Natural killer cell (primary cell): Measurements from ENCODE around the gene LEAP2. TPM values are rescaled to one million over a fixed set of nuclear protein-coding genes. Genes with fewer than 3 reads are reported as not detected.

ENCODE experiments used
- ATAC-seq, 3 donors: fragments of 150-1000 bp in 2 of 3; fragments of 200-7000 bp in 1 of 3; cut with Tn5 transposase; 1 replicate in 1 of 3; 2 replicates in 2 of 3; pipeline ENCODE4 v1.10.0; 2021; ENCODE audit warnings: mild to moderate bottlenecking in 2 of 3, moderate library complexity in 2 of 3
- DNase-seq, 2 donors: peaks; one replicate each; pipeline versions ENCODE4 v3.0.0 to v3.0.0-alpha.2; 2013 to 2021; ENCODE audit warnings: mixed read lengths in 1 of 2
- H3K27ac ChIP-seq: one replicate; pipeline ENCODE4 v1.5.1; 2013; ENCODE audit warnings: mild to moderate bottlenecking, low read length
- H3K27me3 ChIP-seq: one replicate; pipeline ENCODE4 v1.6.1; 2013; ENCODE audit warnings: low read length; ENCODE audit not compliant: control insufficient read depth, insufficient read depth
- H3K36me3 ChIP-seq: one replicate; pipeline ENCODE4 v1.6.1; 2013; ENCODE audit warnings: low read length; ENCODE audit not compliant: control insufficient read depth, insufficient read depth
- H3K4me1 ChIP-seq: one replicate; pipeline ENCODE4 v1.6.1; 2013; ENCODE audit warnings: low read length; ENCODE audit not compliant: control insufficient read depth, insufficient read depth
- H3K4me3 ChIP-seq: one replicate; pipeline ENCODE4 v1.5.1; 2013; ENCODE audit warnings: low read length
- H3K9me3 ChIP-seq: one replicate; pipeline ENCODE4 v1.6.1; 2013; ENCODE audit warnings: low read length; ENCODE audit not compliant: control insufficient read depth, insufficient read depth
- H3K27ac Mint-ChIP-seq, 2 donors: one replicate each; pipeline ENCODE4 v1.8.0; 2022; ENCODE audit warnings: mild to moderate bottlenecking in 2 of 2, mixed read lengths in 2 of 2, moderate library complexity in 1 of 2
- H3K27me3 Mint-ChIP-seq, 2 donors: one replicate each; pipeline ENCODE4 v1.8.0; 2022; ENCODE audit warnings: low read depth in 2 of 2, mixed read lengths in 2 of 2
- H3K36me3 Mint-ChIP-seq: one replicate; pipeline ENCODE4 v1.8.0; 2022; ENCODE audit warnings: mixed read lengths
- H3K4me1 Mint-ChIP-seq, 2 donors: one replicate each; pipeline ENCODE4 v1.8.0; 2022; ENCODE audit warnings: mixed read lengths in 2 of 2
- H3K4me3 Mint-ChIP-seq: one replicate; pipeline ENCODE4 v1.8.0; 2022; ENCODE audit warnings: mild to moderate bottlenecking, moderate library complexity, mixed read lengths
- H3K9me3 Mint-ChIP-seq, 2 donors: one replicate each; pipeline ENCODE4 v1.8.0; 2022; ENCODE audit warnings: mixed read lengths in 2 of 2
- WGBS: methylation state at CpG from one replicate; pipeline ENCODE4 v1.1.7; 2013; ENCODE audit warnings: missing lambda C conversion rate; ENCODE audit not compliant: insufficient coverage; 5-methylcytosine and 5-hydroxymethylcytosine counted together
- intact Hi-C: fragments of 100-400 bp; cut with micrococcal nuclease; formaldehyde crosslinking; loops from one replicate; pipeline ENCODE4 v1.14.2; 2022
- total RNA-seq, 4 donors: library from RNA; stranded (reverse); fragments of 120-200 nt in 1 of 4; gene quantifications; one replicate each; pipeline versions ENCODE4 v1.2.3 to v1.2.4, GENCODE V29; 2013 to 2022
- TF ChIP-seq, protein P1 (sequence below): fragments of 200-600 bp; IDR thresholded peaks from one replicate; pipeline ENCODE4 v1.8.0; 2022; ENCODE audit warnings: antibody characterized with exemption

The LEAP2 gene
- total RNA-seq, 3 donors from 2014 or later (not counting 1 experiment from before 2014, with no cell fraction given), result 0.70 to 1.3 (median 1.2) TPM

- Mint-ChIP-seq H3K9me3 (no peaks in the 10 kb centered on the region), H3K4me3 (no peak overlapping the region), H3K4me1 (no peaks in the 10 kb centered on the region), H3K36me3 (no peaks in the 10 kb centered on the region), H3K27me3 (no peaks in the 10 kb centered on the region), H3K27ac (peak overlapping the region; percentile 21 to 32)
- Histone ChIP-seq H3K36me3 (peaks cover 32% of the 10 kb centered on the region), H3K27me3 (no peaks in the 10 kb centered on the region), H3K9me3 (no peaks in the 10 kb centered on the region), H3K4me1 (no peaks in the 10 kb centered on the region), H3K27ac (no peak overlapping the region), H3K4me3 (no peak overlapping the region)
- 93% methylated on average over 3 of the region's 3 CpGs for WGBS
- ATAC-seq, result no peak
- TF ChIP-seq, protein P1, sequence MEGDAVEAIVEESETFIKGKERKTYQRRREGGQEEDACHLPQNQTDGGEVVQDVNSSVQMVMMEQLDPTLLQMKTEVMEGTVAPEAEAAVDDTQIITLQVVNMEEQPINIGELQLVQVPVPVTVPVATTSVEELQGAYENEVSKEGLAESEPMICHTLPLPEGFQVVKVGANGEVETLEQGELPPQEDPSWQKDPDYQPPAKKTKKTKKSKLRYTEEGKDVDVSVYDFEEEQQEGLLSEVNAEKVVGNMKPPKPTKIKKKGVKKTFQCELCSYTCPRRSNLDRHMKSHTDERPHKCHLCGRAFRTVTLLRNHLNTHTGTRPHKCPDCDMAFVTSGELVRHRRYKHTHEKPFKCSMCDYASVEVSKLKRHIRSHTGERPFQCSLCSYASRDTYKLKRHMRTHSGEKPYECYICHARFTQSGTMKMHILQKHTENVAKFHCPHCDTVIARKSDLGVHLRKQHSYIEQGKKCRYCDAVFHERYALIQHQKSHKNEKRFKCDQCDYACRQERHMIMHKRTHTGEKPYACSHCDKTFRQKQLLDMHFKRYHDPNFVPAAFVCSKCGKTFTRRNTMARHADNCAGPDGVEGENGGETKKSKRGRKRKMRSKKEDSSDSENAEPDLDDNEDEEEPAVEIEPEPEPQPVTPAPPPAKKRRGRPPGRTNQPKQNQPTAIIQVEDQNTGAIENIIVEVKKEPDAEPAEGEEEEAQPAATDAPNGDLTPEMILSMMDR, result no peak
- intact Hi-C loops, result no loop called here
- no peak for DNase-seq
Observed at GRCh38 chr5:132873930-132874271, 433 bp downstream of the LEAP2 start.

- peaks cover 49% of the 10 kb centered on the region for H3K36me3 ChIP-seq
- no peak overlapping the region for H3K4me3 ChIP-seq
- no peaks in the 10 kb centered on the region for H3K4me1 ChIP-seq
- ATAC-seq (no peak), DNase-seq (no peak)
- 100% methylated on average over 1 of the region's 1 CpG for WGBS
- H3K36me3 Mint-ChIP-seq, result no peaks in the 10 kb centered on the region
- H3K27ac ChIP-seq, result no peak overlapping the region
- no peaks in the 10 kb centered on the region for H3K9me3 ChIP-seq
- no peaks in the 10 kb centered on the region for H3K27me3 Mint-ChIP-seq
- TF ChIP-seq, protein P1, result no peak
- no peak overlapping the region for H3K4me3 Mint-ChIP-seq
- H3K9me3 Mint-ChIP-seq, result no peaks in the 10 kb centered on the region
- no peaks in the 10 kb centered on the region for H3K27me3 ChIP-seq
- intact Hi-C loops, result no loop called here
- H3K4me1 Mint-ChIP-seq, result no peaks in the 10 kb centered on the region
- H3K27ac Mint-ChIP-seq, result no peak overlapping the region
Observed at GRCh38 chr5:132876020-132876759, 2.7 kb downstream of the LEAP2 start.

DNA sequence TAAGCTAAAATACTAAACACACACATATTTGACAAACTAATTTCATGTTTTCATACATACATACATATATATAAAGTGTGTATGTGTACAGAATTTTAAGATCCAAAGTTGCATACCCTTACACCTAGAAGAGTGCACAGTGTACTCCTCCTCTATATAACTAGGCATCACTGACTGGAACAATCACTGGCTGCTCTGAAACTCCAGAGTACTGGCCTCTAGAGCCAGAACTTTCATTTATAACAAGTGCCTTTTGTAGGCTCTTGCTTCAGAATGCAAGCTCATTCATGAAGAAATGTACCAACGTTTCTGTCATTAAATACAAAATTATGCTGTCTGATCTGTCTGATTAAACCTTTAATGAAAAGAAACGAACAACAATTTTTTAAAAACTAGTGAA lies 4.0 kb downstream of the LEAP2 start:
- 87% methylated on average over 2 of the region's 2 CpGs for WGBS
- intact Hi-C loops, result no loop called here
- Mint-ChIP-seq H3K9me3 (no peaks in the 10 kb centered on the region), H3K27me3 (no peaks in the 10 kb centered on the region), H3K4me3 (no peak overlapping the region), H3K4me1 (no peaks in the 10 kb centered on the region), H3K36me3 (no peaks in the 10 kb centered on the region), H3K27ac (no peak overlapping the region)
- Histone ChIP-seq H3K27ac (no peak overlapping the region), H3K9me3 (no peaks in the 10 kb centered on the region), H3K27me3 (no peaks in the 10 kb centered on the region), H3K4me3 (no peak overlapping the region), H3K36me3 (peaks cover 56% of the 10 kb centered on the region), H3K4me1 (no peaks in the 10 kb centered on the region)
- DNase-seq, result no peak
- ATAC-seq, result no peak
- TF ChIP-seq, protein P1, result no peak

- DNase-seq (no peak), ATAC-seq (no peak)
- H3K27ac Mint-ChIP-seq, result no peak overlapping the region
- H3K27me3 Mint-ChIP-seq, result no peaks in the 10 kb centered on the region
- H3K27ac ChIP-seq, result no peak overlapping the region
- no peak overlapping the region for H3K4me3 ChIP-seq
- H3K4me1 ChIP-seq, result no peaks in the 10 kb centered on the region
- intact Hi-C loops, result no loop called here
- no peak overlapping the region for H3K4me3 Mint-ChIP-seq
- no peaks in the 10 kb centered on the region for H3K9me3 Mint-ChIP-seq
- no peaks in the 10 kb centered on the region for H3K4me1 Mint-ChIP-seq
- peaks cover 2% of the 10 kb centered on the region for H3K36me3 Mint-ChIP-seq
- H3K9me3 ChIP-seq, result no peaks in the 10 kb centered on the region
- TF ChIP-seq, protein P1, result no peak
- 100% methylated on average over 3 of the region's 3 CpGs for WGBS
- H3K27me3 ChIP-seq, result no peaks in the 10 kb centered on the region
- H3K36me3 ChIP-seq, result peaks cover 59% of the 10 kb centered on the region
Observed at GRCh38 chr5:132877938-132878337, 4.5 kb downstream of the LEAP2 start.
